Subcutaneous abdominal adipose tissue (tissue), 5 donors: ENCODE measurements around the gene TUBB4A.

Experiments
- H3K27ac ChIP-seq: one replicate; pipeline ENCODE4 v1.7.0; 2013; ENCODE audit warnings: low read depth, mild to moderate bottlenecking, inconsistent platforms, low read length, moderate library complexity
- H3K27me3 ChIP-seq, 5 donors: one replicate each; pipeline ENCODE4 v1.7.0; 2013; ENCODE audit warnings: low read length in 5 of 5, inconsistent platforms in 1 of 5; ENCODE audit not compliant: control insufficient read depth in 5 of 5, insufficient read depth in 4 of 5
- H3K36me3 ChIP-seq, 5 donors: one replicate each; pipeline ENCODE4 v1.7.0; 2013; ENCODE audit warnings: low read length in 5 of 5; ENCODE audit not compliant: control insufficient read depth in 5 of 5, insufficient read depth in 5 of 5
- H3K4me1 ChIP-seq, 5 donors: one replicate each; pipeline ENCODE4 v1.7.0; 2013; ENCODE audit warnings: low read length in 5 of 5, mild to moderate bottlenecking in 3 of 5, moderate library complexity in 1 of 5; ENCODE audit not compliant: control insufficient read depth in 5 of 5, insufficient read depth in 5 of 5
- H3K4me3 ChIP-seq, 5 donors: one replicate each; pipeline ENCODE4 v1.7.0; 2013; ENCODE audit warnings: low read length in 5 of 5, low read depth in 1 of 5
- H3K9ac ChIP-seq, 5 donors: one replicate each; pipeline ENCODE4 v1.7.0; 2013; ENCODE audit warnings: low read length in 5 of 5, mild to moderate bottlenecking in 4 of 5, moderate library complexity in 3 of 5
- H3K9me3 ChIP-seq, 5 donors: one replicate each; pipeline ENCODE4 v1.7.0; 2013; ENCODE audit warnings: low read length in 5 of 5; ENCODE audit not compliant: control insufficient read depth in 5 of 5
- donor health status: healthy.
- donor health status: healthy.
- donor health status: healthy.
- donor health status: healthy.
- donor health status: healthy.

TUBB4A gene

DNA sequence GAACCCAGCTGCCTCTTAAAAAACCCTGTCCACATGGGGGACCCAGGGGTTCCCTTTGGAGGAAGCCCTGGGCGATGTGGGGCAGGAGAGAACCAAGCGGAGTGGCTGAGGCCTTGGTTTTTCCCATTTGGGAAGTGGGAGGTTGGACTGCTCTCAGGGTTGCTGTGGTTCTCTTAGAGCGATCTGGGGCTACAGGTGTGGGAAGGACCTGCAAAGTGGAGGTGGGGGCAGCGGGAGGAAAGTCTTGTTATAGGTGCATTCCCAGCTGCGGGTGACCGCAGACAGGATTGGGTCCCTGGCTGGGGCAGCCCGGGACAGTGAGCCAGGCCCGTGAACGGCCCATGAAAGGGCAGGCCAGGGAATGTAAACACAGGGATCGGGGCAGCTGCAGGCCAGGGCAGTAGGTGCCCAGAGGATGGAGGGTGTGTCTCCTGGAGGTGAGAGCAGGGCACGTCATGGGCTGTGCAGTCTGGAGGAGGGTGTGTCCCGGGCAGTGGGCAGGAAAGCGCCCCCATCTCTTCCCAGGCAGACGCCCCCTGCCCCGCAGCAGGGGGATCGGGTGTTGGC is 43.3 kb downstream of the TUBB4A start:
- peak overlapping the region in 3 of 5 donors; percentile 54 to 74 (median 55) for H3K9ac ChIP-seq
- H3K4me3 ChIP-seq: peak overlapping the region in 4 of 5 donors; percentile 68 to 87 (median 80)
- H3K27me3 ChIP-seq: peaks cover under 1 to 2% (median under 1%) of the 10 kb centered on the region in 5 donors
- H3K36me3 ChIP-seq: peaks cover 0 to 21% (median 15%) of the 10 kb centered on the region in 5 donors
- peaks cover 0 to 28% (median 19%) of the 10 kb centered on the region in 5 donors for H3K4me1 ChIP-seq
- peaks cover 0 to 12% (median 8%) of the 10 kb centered on the region in 5 donors for H3K9me3 ChIP-seq
- no peak overlapping the region for H3K27ac ChIP-seq

DNA sequence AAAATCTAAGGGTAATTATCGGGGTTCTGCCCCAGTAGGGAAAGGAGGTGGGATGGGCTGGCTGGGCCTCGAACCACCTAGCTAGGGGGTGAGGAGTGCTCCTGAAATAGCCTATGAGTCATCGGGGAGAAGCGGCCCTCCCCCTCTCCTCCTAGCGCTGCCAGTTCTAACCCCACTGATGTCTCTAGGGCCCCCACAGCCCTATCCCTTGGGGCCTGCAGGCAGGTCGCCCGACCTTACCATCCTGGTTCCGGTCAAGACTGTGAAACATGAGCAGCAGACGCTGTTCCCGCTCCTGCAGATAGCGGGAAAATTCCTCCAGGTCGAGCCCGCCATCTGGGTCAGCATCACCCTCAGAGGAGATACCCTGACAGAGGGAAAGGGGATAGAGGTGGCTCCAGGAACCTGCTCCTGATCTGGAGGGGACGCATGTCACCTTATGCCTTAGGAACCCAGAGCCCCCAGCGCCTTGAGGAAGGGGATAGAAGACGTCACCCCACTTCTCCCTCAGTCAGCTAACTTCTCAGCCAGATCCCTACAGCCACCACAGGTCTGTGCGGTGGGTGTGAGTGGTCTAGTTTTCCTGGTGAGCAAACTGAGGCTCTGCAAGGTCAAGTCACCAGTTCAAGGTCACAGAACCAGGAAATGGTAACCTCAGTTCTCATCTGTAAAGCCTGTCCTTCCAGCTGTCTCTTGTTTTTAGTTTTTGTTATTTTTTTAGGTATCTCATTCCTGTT is 44.0 kb downstream of the TUBB4A start:
- peaks cover 0 to 15% (median 13%) of the 10 kb centered on the region in 5 donors for H3K9me3 ChIP-seq
- no peaks in the 10 kb centered on the region for H3K27me3 ChIP-seq
- H3K4me1 ChIP-seq: peaks cover 0 to 28% (median 19%) of the 10 kb centered on the region in 5 donors
- H3K4me3 ChIP-seq: peak overlapping the region in 1 of 5 donors; percentile 79
- H3K27ac ChIP-seq: no peak overlapping the region
- H3K9ac ChIP-seq: peak overlapping the region in 1 of 5 donors; percentile 74
- H3K36me3 ChIP-seq: peaks cover 0 to 24% (median 19%) of the 10 kb centered on the region in 5 donors

DNA sequence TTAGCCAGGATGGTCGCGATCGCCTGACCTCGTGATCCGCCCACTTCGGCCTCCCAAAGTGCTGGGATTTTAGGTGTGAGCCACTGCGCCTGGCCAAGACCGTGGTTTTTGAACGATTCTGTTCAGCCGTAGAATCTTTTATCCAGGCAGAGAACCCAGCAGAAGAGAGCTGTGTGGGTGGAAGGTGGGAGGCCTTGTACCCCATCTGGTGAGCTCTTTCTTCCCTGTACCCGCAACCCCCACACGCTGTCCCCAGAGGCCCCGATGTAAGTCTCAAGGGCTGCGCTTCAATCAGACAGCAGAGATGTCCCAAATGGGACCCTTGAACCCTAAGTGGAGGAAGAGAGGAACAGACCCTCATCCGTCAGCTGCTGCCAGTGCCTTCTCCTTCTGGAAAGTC is 46.2 kb downstream of the TUBB4A start:
- H3K4me1 ChIP-seq: peaks cover 0 to 28% (median 19%) of the 10 kb centered on the region in 5 donors
- no peaks in the 10 kb centered on the region for H3K27me3 ChIP-seq
- no peak overlapping the region for H3K27ac ChIP-seq
- H3K9me3 ChIP-seq: peaks cover 0 to 17% (median 15%) of the 10 kb centered on the region in 5 donors
- H3K9ac ChIP-seq: no peak overlapping the region
- peaks cover 0 to 33% (median 22%) of the 10 kb centered on the region in 5 donors for H3K36me3 ChIP-seq
- H3K4me3 ChIP-seq: no peak overlapping the region

DNA sequence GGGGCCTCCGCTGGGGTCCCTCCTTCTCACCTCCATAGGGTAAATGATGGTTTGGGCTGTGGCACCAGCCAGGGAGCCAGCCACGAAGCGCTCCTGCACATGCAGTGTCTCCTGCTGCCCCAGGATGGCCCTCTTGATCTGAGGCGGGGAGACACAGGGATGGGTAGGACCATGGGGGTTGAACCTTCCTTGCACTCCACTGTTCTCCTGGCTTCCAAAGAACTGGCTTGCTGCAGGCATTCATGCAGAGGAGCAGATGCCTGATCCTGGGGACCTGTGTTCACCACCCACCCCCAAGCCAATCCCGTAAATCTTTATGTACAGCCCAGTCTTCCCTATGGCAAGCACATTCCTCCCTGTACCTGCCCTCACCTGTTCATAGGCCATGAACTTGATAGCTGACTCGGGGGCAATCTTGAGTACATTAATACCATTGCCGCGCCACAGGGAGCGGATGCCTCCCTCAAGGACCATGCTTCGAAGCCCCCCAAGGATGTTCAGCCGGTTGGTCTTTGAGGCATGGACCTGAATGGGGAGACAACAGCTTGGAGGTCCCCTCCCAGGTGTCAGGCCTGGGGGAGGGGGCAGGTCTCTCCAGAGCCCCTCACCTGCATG is 48.1 kb downstream of the TUBB4A start:
- Histone ChIP-seq H3K9ac (no peak overlapping the region), H3K4me1 (peaks cover 0 to 10% (median 7%) of the 10 kb centered on the region in 5 donors), H3K9me3 (peaks cover 0 to 17% (median 15%) of the 10 kb centered on the region in 5 donors), H3K27me3 (no peaks in the 10 kb centered on the region), H3K36me3 (peaks cover 0 to 36% (median 22%) of the 10 kb centered on the region in 5 donors), H3K27ac (no peak overlapping the region), H3K4me3 (peak overlapping the region in 1 of 5 donors; percentile 4)

DNA sequence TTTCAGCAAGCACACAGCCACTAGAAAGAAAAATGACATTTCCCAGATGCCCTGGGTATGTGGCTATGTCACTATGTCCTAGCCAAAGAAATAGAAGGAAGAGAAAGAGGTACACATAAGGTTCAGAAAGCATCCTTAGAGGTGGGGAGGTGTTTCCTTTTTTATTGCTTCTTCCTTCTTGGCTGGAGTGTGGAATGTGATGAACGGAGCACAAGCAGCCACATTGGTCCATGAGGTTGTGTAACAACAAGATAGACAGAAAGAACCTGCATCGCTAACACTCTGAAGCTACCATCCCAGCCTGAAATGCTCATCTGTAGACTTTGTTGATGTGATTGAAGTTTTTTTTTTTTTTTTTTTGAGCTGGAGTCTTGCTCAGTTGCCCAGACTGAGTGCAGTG is 49.2 kb downstream of the TUBB4A start:
- Histone ChIP-seq H3K9me3 (peaks cover 0 to 17% (median 15%) of the 10 kb centered on the region in 5 donors), H3K27ac (no peak overlapping the region), H3K9ac (no peak overlapping the region), H3K36me3 (peaks cover 0 to 38% (median 22%) of the 10 kb centered on the region in 5 donors), H3K4me3 (no peak overlapping the region), H3K4me1 (no peaks in the 10 kb centered on the region), H3K27me3 (no peaks in the 10 kb centered on the region)

DNA sequence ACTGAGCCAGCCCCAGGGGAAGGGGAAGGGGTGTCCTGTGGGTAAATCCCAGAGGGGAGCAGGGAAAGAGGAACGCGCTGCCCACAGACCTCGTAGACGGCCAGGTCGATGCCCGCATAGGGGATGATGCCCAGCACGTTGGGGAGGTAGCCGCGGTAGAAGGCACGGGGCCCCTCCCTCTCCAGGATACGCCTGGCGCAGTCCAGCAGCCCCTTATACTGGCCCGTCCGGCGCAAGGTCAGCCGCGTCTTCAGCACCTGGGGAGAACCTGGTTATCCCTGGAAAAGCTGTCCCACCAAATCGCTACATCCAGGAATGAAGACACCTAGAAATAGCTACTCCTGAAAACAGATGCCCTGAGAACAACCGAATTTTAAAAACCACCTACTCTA is 49.9 kb downstream of the TUBB4A start:
- Histone ChIP-seq H3K27ac (no peak overlapping the region), H3K9ac (no peak overlapping the region), H3K4me1 (no peaks in the 10 kb centered on the region), H3K9me3 (peaks cover 0 to 17% (median 15%) of the 10 kb centered on the region in 5 donors), H3K36me3 (peaks cover 0 to 39% (median 22%) of the 10 kb centered on the region in 5 donors), H3K27me3 (no peaks in the 10 kb centered on the region), H3K4me3 (no peak overlapping the region)

DNA sequence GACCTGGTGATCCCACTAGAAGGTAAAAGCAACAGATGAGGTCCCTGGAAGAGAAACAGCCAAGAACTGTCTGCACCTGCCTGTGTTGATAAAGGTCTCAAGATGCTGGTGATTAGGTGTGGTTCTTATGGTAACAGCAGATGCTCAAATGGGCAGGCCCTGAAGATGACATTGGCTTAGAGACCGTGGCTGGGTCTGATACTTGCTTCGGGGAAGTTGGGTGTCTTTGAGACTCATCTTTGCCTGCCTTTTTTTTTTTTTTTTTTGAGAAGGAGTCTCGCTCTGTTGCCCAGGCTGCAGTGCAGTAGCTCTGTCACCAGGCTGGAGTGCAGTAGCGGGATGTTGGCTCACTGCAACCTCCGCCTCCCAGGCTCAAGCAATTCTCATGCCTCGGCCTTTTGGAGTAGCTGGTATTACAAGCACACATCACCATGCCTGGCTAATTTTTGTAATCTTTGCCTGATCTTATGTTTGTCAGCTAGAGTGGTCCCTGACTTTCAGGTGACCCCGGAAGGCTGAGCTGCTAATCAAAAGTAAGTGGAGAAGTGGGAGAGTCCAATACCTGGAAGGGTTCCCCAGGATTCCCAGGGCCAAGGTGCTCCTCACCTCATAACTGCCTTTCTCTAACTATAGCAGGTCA is 50.4 kb downstream of the TUBB4A start:
- H3K27me3 ChIP-seq: no peaks in the 10 kb centered on the region
- H3K4me3 ChIP-seq: no peak overlapping the region
- no peaks in the 10 kb centered on the region for H3K4me1 ChIP-seq
- H3K27ac ChIP-seq: no peak overlapping the region
- no peak overlapping the region for H3K9ac ChIP-seq
- peaks cover 0 to 17% (median 15%) of the 10 kb centered on the region in 5 donors for H3K9me3 ChIP-seq
- H3K36me3 ChIP-seq: peaks cover 0 to 42% (median 22%) of the 10 kb centered on the region in 5 donors

DNA sequence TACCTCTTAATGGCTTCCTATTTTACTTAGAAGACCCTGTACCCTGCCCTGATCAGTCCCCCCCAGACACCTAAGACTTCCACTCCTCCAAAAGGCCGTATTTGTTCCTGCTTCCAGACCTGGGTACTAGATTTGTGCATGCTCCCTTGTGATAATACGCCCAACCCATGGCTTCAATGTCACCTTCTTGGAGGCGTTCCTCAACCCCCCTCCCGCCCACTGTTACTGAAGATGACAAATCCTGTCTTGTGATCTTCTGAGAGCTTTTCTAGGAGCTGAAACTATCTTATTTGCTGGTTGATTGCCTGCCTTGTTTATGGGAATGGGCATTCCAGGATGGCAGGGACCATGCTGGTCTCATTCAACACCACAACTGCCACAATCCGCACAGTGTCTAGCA is 51.9 kb downstream of the TUBB4A start:
- no peak overlapping the region for H3K27ac ChIP-seq
- no peak overlapping the region for H3K9ac ChIP-seq
- no peaks in the 10 kb centered on the region for H3K27me3 ChIP-seq
- peaks cover 0 to 37% (median 20%) of the 10 kb centered on the region in 5 donors for H3K36me3 ChIP-seq
- H3K9me3 ChIP-seq: peaks cover 0 to 18% (median 15%) of the 10 kb centered on the region in 5 donors
- H3K4me3 ChIP-seq: no peak overlapping the region
- H3K4me1 ChIP-seq: no peaks in the 10 kb centered on the region

DNA sequence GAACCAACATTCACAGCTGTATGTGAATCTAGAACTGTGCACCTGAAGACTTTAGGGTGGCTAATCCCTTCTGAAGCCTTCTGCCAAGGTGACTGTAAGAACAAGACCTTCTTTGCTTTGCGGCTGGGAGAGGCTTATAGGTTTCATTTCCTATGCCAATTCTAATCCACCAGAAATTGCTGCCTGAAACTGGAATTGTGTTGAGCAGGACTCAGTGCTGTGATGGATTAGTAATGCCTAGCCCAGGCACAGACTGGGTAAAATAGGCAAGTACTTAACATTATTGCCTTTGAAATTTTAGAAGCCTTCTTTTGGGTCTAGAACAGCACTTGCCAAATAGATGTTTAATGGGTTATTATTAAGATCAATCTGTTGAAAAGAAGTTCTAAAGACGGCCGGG is 54.1 kb downstream of the TUBB4A start:
- H3K4me1 ChIP-seq: no peaks in the 10 kb centered on the region
- H3K36me3 ChIP-seq: peaks cover 0 to 21% (median 3%) of the 10 kb centered on the region in 5 donors
- no peak overlapping the region for H3K9ac ChIP-seq
- no peak overlapping the region for H3K4me3 ChIP-seq
- no peaks in the 10 kb centered on the region for H3K27me3 ChIP-seq
- no peak overlapping the region for H3K27ac ChIP-seq
- H3K9me3 ChIP-seq: peaks cover 0 to 3% (median 0%) of the 10 kb centered on the region in 5 donors
